Stimulated activated CD8-positive, alpha-beta memory T cell treated with anti-CD3 and anti-CD28 coated beads, Interleukin-4, amount 100 ng/mL, for 24 hours (primary cell): ENCODE data around the gene ZNF365.
A peak's percentile ranks its signal among the peaks of the same experiment; 100 is the strongest.
"Not testable (repeated sequence)": the region's sequence is repeated elsewhere in the genome, so short reads cannot be mapped to it uniquely, and the experiment has no call there.

Experiments
- DNase-seq: peaks from one replicate; pipeline ENCODE4 v3.0.0-alpha.2; 2020; ENCODE audit warnings: low read depth

Gene ZNF365

GRCh38 chr10:62377966-62378365 lies 3.8 kb downstream of the ZNF365 start:
- no peak for DNase-seq

DNA sequence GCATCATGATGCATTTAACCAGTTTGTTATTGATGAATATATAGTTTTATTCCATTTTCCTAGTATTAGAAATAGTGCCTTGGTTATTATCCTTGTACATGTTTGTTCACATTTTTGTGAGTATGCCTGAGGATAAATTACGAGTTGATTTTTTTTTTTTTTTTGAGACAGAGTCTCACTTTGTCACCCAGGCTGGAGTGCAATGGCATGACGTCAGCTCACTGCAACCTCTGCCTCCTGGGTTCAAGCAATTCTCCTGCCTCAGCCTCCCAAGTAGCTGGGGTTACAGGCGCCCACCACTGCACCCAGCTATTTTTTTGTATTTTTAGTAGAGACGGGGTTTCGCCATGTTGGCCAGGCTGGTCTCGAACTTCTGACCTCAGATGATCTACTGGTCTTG lies 4.7 kb downstream of the ZNF365 start:
- DNase-seq = not testable (repeated sequence)

DNA sequence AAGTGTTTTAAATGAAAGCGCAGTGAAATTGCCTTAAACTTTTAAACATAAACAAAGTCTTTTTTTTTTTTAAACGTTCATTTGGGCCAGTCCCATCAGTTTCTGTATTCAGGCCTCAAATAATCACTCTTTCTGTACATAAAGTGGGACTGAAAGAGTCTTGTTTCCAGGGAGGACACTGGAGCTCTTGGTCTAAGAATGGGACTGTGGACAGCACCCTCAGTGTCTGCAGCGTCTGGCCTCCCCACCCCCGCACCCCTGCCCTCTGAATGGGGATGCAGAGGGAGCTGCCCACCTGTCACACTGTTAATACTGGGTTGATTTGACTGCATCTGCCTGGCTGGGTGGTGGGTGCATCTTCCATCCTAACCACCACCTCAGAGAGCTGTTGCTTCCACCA lies 5.2 kb downstream of the ZNF365 start:
- no peak for DNase-seq

DNA sequence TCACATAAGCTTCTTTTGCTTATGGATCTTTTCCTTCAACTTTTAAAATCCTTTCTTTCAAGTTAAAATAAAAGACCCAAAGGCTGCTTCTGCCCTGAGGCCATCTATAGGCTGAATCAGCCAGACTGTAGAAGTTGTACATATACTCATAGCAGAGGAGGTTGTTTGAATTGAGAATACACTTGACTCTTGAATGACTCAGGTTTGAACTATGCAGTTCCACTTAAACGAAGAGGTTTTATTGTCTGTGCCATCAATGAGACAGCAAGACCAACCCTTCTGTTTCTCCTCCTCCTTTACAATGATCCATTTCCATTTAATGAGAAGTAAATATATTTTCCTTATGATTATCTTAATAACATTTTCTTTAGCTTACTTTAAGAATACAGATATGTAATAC lies 5.8 kb downstream of the ZNF365 start:
- DNase-seq = no peak

GRCh38 chr10:62381385-62382102 lies 7.4 kb downstream of the ZNF365 start:
- DNase-seq = no peak

- no peak for DNase-seq
Measured at GRCh38 chr10:62382831-62383230, 8.7 kb downstream of the ZNF365 start.

DNA sequence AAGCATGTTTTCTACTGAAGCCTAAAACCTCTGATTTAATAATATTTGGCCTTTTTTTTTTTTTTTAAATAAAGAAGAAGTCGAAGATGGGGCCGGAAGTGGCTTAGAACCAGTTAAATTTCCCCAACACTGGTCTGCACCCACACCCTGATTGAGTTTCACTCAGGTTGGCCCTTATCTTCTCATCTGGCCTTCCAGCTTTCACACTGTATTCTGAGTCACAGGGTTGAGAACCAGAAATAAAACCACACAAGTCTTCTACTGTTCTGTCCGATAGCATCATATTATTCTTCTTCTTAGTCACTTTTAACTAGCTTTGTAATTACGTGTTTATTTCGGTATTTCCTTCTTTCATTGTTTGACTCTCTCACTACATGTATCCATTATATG lies 9.9 kb downstream of the ZNF365 start:
- DNase-seq = peak; percentile 18

- DNase-seq = no peak
Measured at GRCh38 chr10:62384447-62385081, 10.4 kb downstream of the ZNF365 start.

- no peak for DNase-seq
Measured at GRCh38 chr10:62386356-62387320, 12.5 kb downstream of the ZNF365 start.

DNA sequence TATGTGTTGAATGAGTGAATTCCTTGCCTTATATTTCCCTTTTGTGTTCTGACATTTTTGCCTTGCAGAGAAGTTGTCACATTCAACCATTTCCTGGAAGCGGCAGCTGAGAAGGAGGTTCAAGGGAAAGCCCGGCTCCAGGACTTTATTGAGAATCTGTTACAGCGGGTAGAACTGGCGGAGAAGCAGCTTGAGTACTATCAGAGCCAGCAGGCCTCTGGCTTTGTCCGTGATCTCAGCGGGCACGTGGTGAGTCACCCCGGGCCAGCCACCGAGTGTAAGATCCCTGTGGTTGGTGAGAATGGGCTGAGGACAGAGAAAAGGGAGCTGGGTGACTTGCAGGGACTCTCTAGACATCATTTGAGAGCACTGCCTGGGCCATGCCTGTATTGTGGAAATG lies 14.2 kb downstream of the ZNF365 start:
- DNase-seq = no peak

- DNase-seq = no peak
Measured at GRCh38 chr10:62390497-62391176, 16.5 kb downstream of the ZNF365 start.

- no peak for DNase-seq
Measured at GRCh38 chr10:62393237-62393636, 19.1 kb downstream of the ZNF365 start.

DNA sequence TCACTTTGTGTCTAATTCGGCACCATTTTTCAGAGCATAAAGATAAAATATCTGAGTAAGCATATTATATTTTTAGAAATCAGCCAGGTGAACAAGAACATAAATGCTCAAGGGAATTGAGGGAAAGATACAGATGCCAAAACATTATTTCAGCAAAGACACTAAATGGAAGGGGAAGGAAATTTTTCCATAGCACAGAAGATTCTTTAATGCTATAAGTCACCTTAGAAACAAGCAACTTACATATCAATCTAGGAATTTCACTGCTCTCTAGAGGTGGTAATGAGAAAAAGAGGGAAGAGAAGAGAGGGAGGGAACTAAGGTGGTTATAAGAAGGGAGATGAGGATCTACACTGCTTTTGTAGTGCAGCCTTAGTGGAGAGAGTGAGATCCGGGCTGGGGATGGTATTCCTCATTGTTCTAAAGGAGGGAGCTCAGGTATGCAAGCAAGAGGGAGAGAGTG lies 20.4 kb downstream of the ZNF365 start:
- no peak for DNase-seq

GRCh38 chr10:62395892-62396291 lies 21.7 kb downstream of the ZNF365 start:
- no peak for DNase-seq

- DNase-seq = no peak
Measured at GRCh38 chr10:62396864-62397263, 22.7 kb downstream of the ZNF365 start.

DNA sequence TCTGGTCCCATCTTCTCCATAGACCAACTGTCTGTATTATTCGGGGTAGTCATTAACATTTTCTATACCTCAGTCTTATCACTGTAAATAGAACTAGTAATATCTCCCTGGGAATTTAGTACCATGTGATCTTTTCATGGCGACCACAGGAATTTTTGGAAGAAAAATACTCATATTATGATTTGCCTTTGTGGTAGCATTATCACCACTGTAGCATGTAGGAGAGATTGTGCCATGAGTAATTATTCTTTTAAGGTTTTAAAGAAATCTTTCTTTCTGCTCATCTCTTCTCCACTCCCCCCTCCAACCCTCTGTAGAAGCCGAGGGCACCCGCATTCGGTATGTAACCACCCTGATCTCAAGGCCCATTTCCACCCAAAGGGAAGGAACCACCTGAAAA lies 25.0 kb downstream of the ZNF365 start:
- no peak for DNase-seq

- DNase-seq = no peak
Measured at GRCh38 chr10:62402508-62402907, 28.3 kb downstream of the ZNF365 start.

DNA sequence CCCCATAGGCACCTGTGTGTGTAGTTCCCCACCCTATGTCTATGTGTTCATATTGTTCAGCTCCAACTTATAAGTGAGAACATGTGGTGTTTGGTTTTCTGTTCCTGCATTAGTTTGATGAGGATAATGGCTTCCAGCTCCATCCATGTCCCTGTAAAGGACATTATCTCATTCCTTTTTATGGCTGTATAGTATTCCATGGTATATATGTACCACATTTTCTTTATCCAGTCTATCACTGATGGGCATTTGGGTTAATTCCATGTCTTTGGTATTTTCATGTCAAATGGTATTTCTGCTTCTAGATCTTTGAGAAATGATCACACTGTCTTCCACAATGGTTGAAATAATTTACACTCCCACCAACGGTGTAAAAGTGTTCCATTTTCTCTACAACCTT lies 36.4 kb downstream of the ZNF365 start:
- not testable (repeated sequence) for DNase-seq

GRCh38 chr10:62410934-62411333 lies 36.8 kb downstream of the ZNF365 start:
- DNase-seq = not testable (repeated sequence)

DNA sequence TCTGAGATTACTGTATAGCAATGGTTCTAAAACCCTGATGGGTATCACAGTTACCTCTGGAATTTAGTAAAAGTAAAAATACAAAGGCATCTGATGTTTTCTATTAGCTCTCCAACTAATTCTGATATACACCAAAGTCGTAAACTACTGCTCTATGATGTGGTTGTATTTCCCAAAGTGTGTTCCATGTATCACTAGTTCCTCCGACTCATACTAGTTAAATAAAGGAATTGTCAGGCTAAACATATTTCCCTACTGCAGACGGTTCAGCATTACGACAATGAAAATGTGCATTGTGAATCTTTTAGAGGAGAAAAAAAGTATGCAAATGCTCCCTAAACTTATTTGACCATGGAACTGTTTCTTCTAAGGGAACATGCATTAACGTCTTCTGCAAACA lies 38.9 kb downstream of the ZNF365 start:
- no peak for DNase-seq

- DNase-seq = no peak
Measured at GRCh38 chr10:62413652-62414051, 39.5 kb downstream of the ZNF365 start.

DNA sequence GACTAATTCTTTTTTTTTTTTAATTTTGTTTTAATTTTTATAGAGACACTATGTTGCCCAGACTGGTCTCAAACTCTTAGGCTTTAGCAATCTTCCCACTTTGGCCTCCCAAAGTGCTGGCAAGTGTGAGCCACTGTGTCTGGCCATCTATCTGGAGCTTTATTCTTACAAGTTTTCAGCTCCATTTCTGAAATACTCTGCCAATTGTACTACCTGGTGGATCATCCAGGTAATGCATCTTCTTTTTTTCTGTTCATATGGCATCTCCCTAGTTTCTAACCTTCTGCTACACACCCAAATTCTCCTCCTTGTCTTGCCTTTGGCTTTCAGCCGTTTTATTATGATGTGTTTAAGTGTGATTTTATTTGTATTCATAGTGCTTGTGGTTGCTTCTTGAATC lies 40.2 kb downstream of the ZNF365 start:
- no peak for DNase-seq
